Stimulated activated CD4-positive, alpha-beta T cell treated with anti-CD3 and anti-CD28 coated beads, Interleukin-4, amount 100 ng/mL, for 4 hours (primary cell): ENCODE data around the gene KRT76.
"Not testable (repeated sequence)": the region's sequence is repeated elsewhere in the genome, so short reads cannot be mapped to it uniquely, and the experiment has no call there.

Experiments used
- DNase-seq, 2 experiments: peaks; one replicate each; pipeline ENCODE4 v3.0.0-alpha.2; 2020

KRT76 gene

GRCh38 chr12:52757449-52758176 is 19.5 kb downstream of the KRT76 start:
- no peak for DNase-seq

- no peak for DNase-seq
Measured at GRCh38 chr12:52756281-52756960, 20.7 kb downstream of the KRT76 start.

GRCh38 chr12:52755533-52755932 is 21.6 kb downstream of the KRT76 start:
- DNase-seq, result no peak

- no peak for DNase-seq
Measured at GRCh38 chr12:52754135-52754534, 23.0 kb downstream of the KRT76 start.

GRCh38 chr12:52753283-52753682 is 23.9 kb downstream of the KRT76 start:
- DNase-seq, result no peak

GRCh38 chr12:52752516-52752915 is 24.6 kb downstream of the KRT76 start:
- no peak for DNase-seq

- no peak for DNase-seq
Measured at GRCh38 chr12:52751795-52752194, 25.4 kb downstream of the KRT76 start.

GRCh38 chr12:52750532-52750931 is 26.6 kb downstream of the KRT76 start:
- DNase-seq, result not testable (repeated sequence)

- DNase-seq, result no peak
Measured at GRCh38 chr12:52749827-52750226, 27.3 kb downstream of the KRT76 start.

GRCh38 chr12:52748578-52748977 is 28.6 kb downstream of the KRT76 start:
- DNase-seq, result no peak

GRCh38 chr12:52745554-52745953 is 31.6 kb downstream of the KRT76 start:
- DNase-seq, result no peak

GRCh38 chr12:52744493-52745156 is 32.5 kb downstream of the KRT76 start:
- no peak for DNase-seq

GRCh38 chr12:52742822-52743457 is 34.2 kb downstream of the KRT76 start:
- no peak for DNase-seq

GRCh38 chr12:52742196-52742580 is 35.0 kb downstream of the KRT76 start:
- DNase-seq, result no peak

GRCh38 chr12:52741375-52742195 is 35.6 kb downstream of the KRT76 start:
- peak; percentile 16 to 58 for DNase-seq

GRCh38 chr12:52740584-52740983 is 36.6 kb downstream of the KRT76 start:
- DNase-seq, result no peak

- DNase-seq, result no peak
Measured at GRCh38 chr12:52739963-52740362, 37.2 kb downstream of the KRT76 start.

GRCh38 chr12:52735816-52736632 is 41.1 kb downstream of the KRT76 start:
- DNase-seq, result no peak

GRCh38 chr12:52735106-52735505 is 42.0 kb downstream of the KRT76 start:
- no peak for DNase-seq

- no peak for DNase-seq
Measured at GRCh38 chr12:52730793-52731192, 46.4 kb downstream of the KRT76 start.

GRCh38 chr12:52730383-52730782 is 46.8 kb downstream of the KRT76 start:
- DNase-seq, result no peak

- DNase-seq, result no peak
Measured at GRCh38 chr12:52729147-52729546, 48.0 kb downstream of the KRT76 start.
